ENCODE data around the gene ZNF175. TPM values are rescaled to one million over a fixed set of nuclear protein-coding genes. Genes with fewer than 3 reads are reported as not detected.
A peak's percentile ranks its signal among the peaks of the same experiment; 100 is the strongest.

The ZNF175 gene
- total and polyA plus RNA-seq, 9 of the 15 experiments (the other 6 are each of a cell fraction or from before 2014, with no cell fraction given), result 3.7 to 37.9 (median 14.0) TPM

DNA sequence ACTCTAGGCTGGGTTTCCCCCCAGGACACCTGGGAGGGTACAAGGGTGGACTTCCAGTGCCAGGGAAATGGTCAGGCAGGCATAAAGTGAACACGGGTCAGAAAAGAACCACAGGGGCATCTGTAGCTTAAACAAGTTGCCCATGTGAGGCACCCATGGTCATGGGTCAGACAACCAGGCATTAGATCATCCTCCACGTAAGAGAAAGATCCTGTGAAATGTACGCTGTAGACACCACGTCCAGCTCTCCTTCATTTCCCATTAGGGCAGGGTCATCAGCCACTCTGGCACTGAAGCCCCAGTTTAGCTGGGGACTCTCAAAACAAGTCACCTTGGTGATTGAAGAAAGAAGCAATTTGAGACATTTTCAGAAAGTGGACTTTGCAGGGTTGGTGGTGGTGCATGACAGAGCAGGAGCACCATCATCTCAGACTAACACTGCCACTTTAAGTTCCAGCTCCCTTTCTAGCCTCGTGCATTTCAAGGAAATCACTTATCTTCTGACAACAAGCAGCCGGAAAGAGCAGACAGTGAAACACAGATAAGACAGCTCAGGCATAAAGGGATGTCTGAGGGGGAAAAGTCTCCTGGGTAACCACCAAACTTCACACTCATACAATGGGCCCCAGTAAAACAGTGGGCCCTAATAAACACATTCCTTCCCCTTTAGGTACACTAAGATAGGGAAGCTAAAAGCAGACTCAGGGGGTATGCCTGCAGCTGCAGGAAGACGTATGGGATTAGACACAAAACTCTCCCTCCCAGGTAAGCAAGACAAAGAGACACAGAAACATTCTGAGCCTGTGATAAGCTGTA is 23.5 kb upstream of the ZNF175 start (continued):
- TF ChIP-seq ZNF146 (CRISPR knock-in tag; IDR thresholded peaks at IDR 0.05; ENCODE audit: unreplicated experiment), result no peak
- TF ChIP-seq ETV5 (CRISPR knock-in tag; IDR thresholded peaks at IDR 0.05; ENCODE audit: low read depth), result peak; percentile 93
- no peak for TF ChIP-seq EZH2 (IDR thresholded peaks at IDR 0.05; ENCODE audit: borderline replicate concordance, low read depth, low read length)
- TF ChIP-seq KDM1A (IDR thresholded peaks at IDR 0.05), result peak; percentile 71 to 81
- TF ChIP-seq COPS2 (conservative IDR thresholded peaks at IDR 0.05), result no peak
- TF ChIP-seq HNRNPUL1 (IDR thresholded peaks at IDR 0.05; ENCODE audit: low read length), result no peak
- TF ChIP-seq HDAC8 (tag; IDR thresholded peaks at IDR 0.05), result no peak
- peak; percentile 66; the same call in 1 of the 2 replicates for TF ChIP-seq ZNF583 (CRISPR knock-in tag; IDR thresholded peaks at IDR 0.05)
- TF ChIP-seq L3MBTL2 (IDR thresholded peaks at IDR 0.05), result peak; percentile 90
- no peak for TF ChIP-seq TCF7L2 (IDR thresholded peaks at IDR 0.05; ENCODE audit: low read depth, low read length)
- TF ChIP-seq, protein P1, sequence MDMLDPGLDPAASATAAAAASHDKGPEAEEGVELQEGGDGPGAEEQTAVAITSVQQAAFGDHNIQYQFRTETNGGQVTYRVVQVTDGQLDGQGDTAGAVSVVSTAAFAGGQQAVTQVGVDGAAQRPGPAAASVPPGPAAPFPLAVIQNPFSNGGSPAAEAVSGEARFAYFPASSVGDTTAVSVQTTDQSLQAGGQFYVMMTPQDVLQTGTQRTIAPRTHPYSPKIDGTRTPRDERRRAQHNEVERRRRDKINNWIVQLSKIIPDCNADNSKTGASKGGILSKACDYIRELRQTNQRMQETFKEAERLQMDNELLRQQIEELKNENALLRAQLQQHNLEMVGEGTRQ (CRISPR knock-in tag; IDR thresholded peaks at IDR 0.05), result no peak
- no peak for TF ChIP-seq FOS (IDR thresholded peaks at IDR 0.05; ENCODE audit: extremely low read depth, insufficient read length)
- no peak for TF ChIP-seq SMARCB1 (IDR thresholded peaks at IDR 0.05; ENCODE audit: insufficient read length, low read depth)
- no peak for TF ChIP-seq GABPB2 (CRISPR knock-in tag; conservative IDR thresholded peaks at IDR 0.05)
- peak; percentile 98 for TF ChIP-seq SMAD4 (CRISPR knock-in tag; conservative IDR thresholded peaks at IDR 0.05)
- TF ChIP-seq ZNF561 (CRISPR knock-in tag; conservative IDR thresholded peaks at IDR 0.05), result no peak
- TF ChIP-seq, protein P2, sequence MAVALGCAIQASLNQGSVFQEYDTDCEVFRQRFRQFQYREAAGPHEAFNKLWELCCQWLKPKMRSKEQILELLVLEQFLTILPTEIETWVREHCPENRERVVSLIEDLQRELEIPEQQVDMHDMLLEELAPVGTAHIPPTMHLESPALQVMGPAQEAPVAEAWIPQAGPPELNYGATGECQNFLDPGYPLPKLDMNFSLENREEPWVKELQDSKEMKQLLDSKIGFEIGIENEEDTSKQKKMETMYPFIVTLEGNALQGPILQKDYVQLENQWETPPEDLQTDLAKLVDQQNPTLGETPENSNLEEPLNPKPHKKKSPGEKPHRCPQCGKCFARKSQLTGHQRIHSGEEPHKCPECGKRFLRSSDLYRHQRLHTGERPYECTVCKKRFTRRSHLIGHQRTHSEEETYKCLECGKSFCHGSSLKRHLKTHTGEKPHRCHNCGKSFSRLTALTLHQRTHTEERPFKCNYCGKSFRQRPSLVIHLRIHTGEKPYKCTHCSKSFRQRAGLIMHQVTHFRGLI (CRISPR knock-in tag; IDR thresholded peaks at IDR 0.05), result no peak
- peak in 1 of 2 experiments; percentile 90; a peak in 2 of 4 replicates for TF ChIP-seq NONO (IDR thresholded peaks at IDR 0.05; ENCODE audit: low read depth in 2 of 2, low read length in 1 of 2)
- TF ChIP-seq HOXB6 (CRISPR knock-in tag; IDR thresholded peaks at IDR 0.05; ENCODE audit: borderline replicate concordance), result 0 out of 2 replicates have a peak, but pooled peaks have one; percentile 73
- no peak for TF ChIP-seq NR1H2 (CRISPR knock-in tag; IDR thresholded peaks at IDR 0.05)
- TF ChIP-seq FOXJ2 (tag; IDR thresholded peaks at IDR 0.05), result peak; percentile 96
- no peak for TF ChIP-seq E2F3 (CRISPR knock-in tag; IDR thresholded peaks at IDR 0.05)
- TF ChIP-seq PRMT5 (CRISPR knock-in tag; IDR thresholded peaks at IDR 0.05), result no peak
- TF ChIP-seq SMARCA4 (IDR thresholded peaks at IDR 0.05), result peak; percentile 98
- TF ChIP-seq TEAD2 (tag; IDR thresholded peaks at IDR 0.05), result no peak
- no peak for TF ChIP-seq POLR3A (IDR thresholded peaks at IDR 0.05; ENCODE audit: borderline replicate concordance, extremely low read depth, insufficient read depth, insufficient read length)
- no peak for TF ChIP-seq ILK (tag; IDR thresholded peaks at IDR 0.05; ENCODE audit: borderline replicate concordance, low read depth)

Measured in K562 (cell line).